ENCODE data around the gene ENPP1. TPM values are rescaled to one million over a fixed set of nuclear protein-coding genes. Genes with fewer than 3 reads are reported as not detected.
A peak's percentile ranks its signal among the peaks of the same experiment; 100 is the strongest.
"Not testable (repeated sequence)": the region's sequence is repeated elsewhere in the genome, so short reads cannot be mapped to it uniquely, and the experiment has no call there.

ENPP1 gene
- total RNA-seq, 3 donors from 2014 or later = 12.7 to 23.4 (median 21.2) TPM

GRCh38 chr6:131858765-131859415 lies 51.1 kb downstream of the ENPP1 start:
- Histone ChIP-seq H3K9me3 (no peaks in the 10 kb centered on the region), H3K4me1 (ENCODE audit: low read depth) (peaks cover 11% of the 10 kb centered on the region), H3K4me3 (no peak overlapping the region), H3K36me3 (ENCODE audit: low read depth) (no peaks in the 10 kb centered on the region)
- TF ChIP-seq CTCF (IDR thresholded peaks at IDR 0.05) = no peak
- no peak for DNase-seq
- ATAC-seq = no peak
- intact Hi-C loops (cut with DNase I, micrococcal nuclease) = no loop called here

GRCh38 chr6:131859658-131860057 lies 51.8 kb downstream of the ENPP1 start:
- ATAC-seq; intact Hi-C loops (cut with DNase I, micrococcal nuclease); H3K36me3 ChIP-seq (ENCODE audit: low read depth); H3K9me3 ChIP-seq; DNase-seq; H3K4me3 ChIP-seq: not testable (repeated sequence)
- H3K4me1 ChIP-seq (ENCODE audit: low read depth) = peaks cover 15% of the 10 kb centered on the region

- peaks cover 15% of the 10 kb centered on the region for H3K4me1 ChIP-seq (ENCODE audit: low read depth)
- no peak overlapping the region for H3K4me3 ChIP-seq
- intact Hi-C loops (cut with DNase I, micrococcal nuclease) = no loop called here
- ATAC-seq = no peak
- no peaks in the 10 kb centered on the region for H3K9me3 ChIP-seq
- no peaks in the 10 kb centered on the region for H3K36me3 ChIP-seq (ENCODE audit: low read depth)
- no peak for DNase-seq
- TF ChIP-seq CTCF (IDR thresholded peaks at IDR 0.05) = no peak
These were observed 53.6 kb downstream of the ENPP1 start for GRCh38 chr6:131861381-131861780.

- ATAC-seq (peak; percentile 37), DNase-seq (peak in 2 of 3 donors; percentile 35 to 71)
- no peaks in the 10 kb centered on the region for H3K9me3 ChIP-seq
- intact Hi-C loops (cut with DNase I, micrococcal nuclease) = no loop called here
- peaks cover 15% of the 10 kb centered on the region for H3K4me1 ChIP-seq (ENCODE audit: low read depth)
- H3K4me3 ChIP-seq = no peak overlapping the region
- H3K36me3 ChIP-seq (ENCODE audit: low read depth) = no peaks in the 10 kb centered on the region
- no peak for TF ChIP-seq CTCF (IDR thresholded peaks at IDR 0.05)
These were observed 54.7 kb downstream of the ENPP1 start for GRCh38 chr6:131862476-131862875.

- H3K9me3 ChIP-seq = no peaks in the 10 kb centered on the region
- ATAC-seq (no peak), DNase-seq (no peak)
- no peaks in the 10 kb centered on the region for H3K36me3 ChIP-seq (ENCODE audit: low read depth)
- intact Hi-C loops (cut with DNase I, micrococcal nuclease) = no loop called here
- peaks cover 10% of the 10 kb centered on the region for H3K4me1 ChIP-seq (ENCODE audit: low read depth)
- no peak for TF ChIP-seq CTCF (IDR thresholded peaks at IDR 0.05)
- no peak overlapping the region for H3K4me3 ChIP-seq
These were observed 59.9 kb downstream of the ENPP1 start for GRCh38 chr6:131867744-131868143.

- no peaks in the 10 kb centered on the region for H3K36me3 ChIP-seq (ENCODE audit: low read depth)
- intact Hi-C loops (cut with DNase I, micrococcal nuclease) = no loop called here
- peaks cover 5% of the 10 kb centered on the region for H3K4me1 ChIP-seq (ENCODE audit: low read depth)
- no peak for ATAC-seq
- H3K9me3 ChIP-seq = no peaks in the 10 kb centered on the region
- no peak for DNase-seq
- no peak overlapping the region for H3K4me3 ChIP-seq
- TF ChIP-seq CTCF (IDR thresholded peaks at IDR 0.05) = no peak
These were observed 61.0 kb downstream of the ENPP1 start for GRCh38 chr6:131868836-131869235.
